Right lobe of liver (tissue), 6 donors: ENCODE results near the gene BIN1. TPM values are rescaled to one million over a fixed set of nuclear protein-coding genes. Genes with fewer than 3 reads are reported as not detected.

Experiments used
- ATAC-seq, 4 donors: fragments of 200-7000 bp; cut with Tn5 transposase; one replicate each; pipeline ENCODE4 v1.9.1; 2020; ENCODE audit warnings: mild to moderate bottlenecking in 4 of 4, moderate library complexity in 4 of 4
- DNase-seq, 3 donors: peaks; one replicate each; pipeline ENCODE4 v3.0.0-alpha.2; 2020
- H3K27ac ChIP-seq, 3 donors: fragments of 200-600 bp; one replicate each; pipeline ENCODE4 v1.8.0; 2022
- H3K27me3 ChIP-seq, 2 donors: fragments of 200-600 bp; one replicate each; pipeline ENCODE4 v1.8.0; 2022
- H3K36me3 ChIP-seq, 4 donors: fragments of 200-600 bp; sonication (generic) in 1 of 4; one replicate each; pipeline versions ENCODE4 v1.5.1 to v1.8.0; 2017 to 2022; ENCODE audit warnings: control low read depth in 1 of 4
- H3K4me1 ChIP-seq, 4 donors: fragments of 200-600 bp; sonication (generic) in 1 of 4; one replicate each; pipeline versions ENCODE4 v1.5.1 to v1.8.0; 2017 to 2022; ENCODE audit warnings: control low read depth in 1 of 4
- H3K4me3 ChIP-seq, 3 donors: fragments of 200-600 bp; one replicate each; pipeline ENCODE4 v1.8.0; 2022
- H3K9me3 ChIP-seq, 4 donors: fragments of 200-600 bp; sonication (generic) in 1 of 4; one replicate each; pipeline versions ENCODE4 v1.5.1 to v1.8.0; 2017 to 2022; ENCODE audit warnings: control low read depth in 1 of 4
- POLR2A ChIP-seq: fragments of 450-650 bp; IDR thresholded peaks from one replicate; pipeline ENCODE4 v1.6.1; 2017; ENCODE audit warnings: antibody characterized with exemption, mild to moderate bottlenecking
- WGBS: methylation state at CpG from one replicate; pipeline ENCODE4 v1.1.6; 2018; ENCODE audit warnings: low coverage, low lambda C conversion rate; ENCODE audit not compliant: insufficient coverage; ENCODE audit errors: missing lambda C conversion rate; 5-methylcytosine and 5-hydroxymethylcytosine counted together
- intact Hi-C, 2 donors: fragments of 100-400 bp; cut with DNase I; formaldehyde crosslinking; loops; one replicate each; pipeline versions ENCODE4 v1.11.2 to v1.14.1; 2022
- small RNA-seq, 2 experiments: library from RNA; depleted of rRNA; stranded (forward); fragments of <200 nt; gene quantifications; one replicate each; pipeline ENCODE3, GENCODE V24; 2016
- total RNA-seq, 6 experiments: library from RNA; depleted of rRNA in 2 of 6; stranded (reverse); fragments of >200 nt in 2 of 6; fragmentation: NEBNext Ultra II Directional in 3 of 6; extraction: Animal tissue kit (Norgen Biotek cat#: 25700) in 3 of 6; gene quantifications; one replicate each; pipeline versions ENCODE4 v1.1.0 to v1.2.4, GENCODE V29; 2016 to 2023
- TF ChIP-seq, protein P1 (sequence below), 4 donors: fragments of 200-600 bp in 3 of 4; fragments of 450-650 bp in 1 of 4; IDR thresholded peaks; one replicate each; pipeline versions ENCODE4 v1.5.1 to v1.8.0; 2016 to 2022; ENCODE audit warnings: antibody characterized with exemption in 4 of 4, mild to moderate bottlenecking in 2 of 4
- donor health status: DM: no; HTN: yes; CAD: no.
- donor health status: DM: no; HTN: no; CAD: no.
- donor health status: DM: no; HTN: no; CAD: no.
- donor health status: DM: no; HTN: yes; CAD: no.
- donor health status: DM: no; HTN: yes; CAD: no.

Gene BIN1
- total RNA-seq, 6 experiments from 2014 or later, result 20.4 to 30.8 (median 26.3) TPM

DNA sequence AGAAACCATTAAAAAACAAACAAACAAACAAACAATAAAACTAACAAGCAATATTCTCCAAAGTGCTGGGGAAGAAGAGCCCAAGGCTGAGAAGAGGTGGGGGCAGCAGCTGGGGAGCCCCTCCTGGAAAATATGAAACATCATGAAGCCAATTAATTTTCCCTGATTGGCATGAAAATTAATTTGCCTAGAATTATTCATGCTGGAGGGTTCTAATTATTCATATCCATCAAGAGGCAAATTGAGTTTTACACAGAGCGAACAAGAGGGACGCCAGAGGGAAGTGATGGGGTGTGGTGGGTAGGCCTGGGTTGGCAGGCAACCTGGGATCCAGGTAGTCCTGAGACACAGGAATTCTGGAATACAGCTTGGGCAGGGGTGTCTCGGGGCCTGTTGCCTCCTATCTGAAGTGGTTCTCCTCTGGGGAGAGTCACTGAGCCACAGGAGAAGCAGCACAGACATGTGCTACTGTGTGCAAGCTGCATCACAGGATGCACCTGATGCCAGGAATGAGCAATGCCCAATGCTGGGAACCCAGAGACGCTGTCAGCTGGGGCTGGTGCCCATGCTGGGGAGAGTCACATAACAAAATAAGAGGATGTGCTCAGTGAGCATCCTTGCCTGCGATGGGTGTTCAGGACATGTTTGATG is 107.7 kb downstream of the BIN1 start:
- Histone ChIP-seq H3K4me3 (no peak overlapping the region), H3K36me3 (no peaks in the 10 kb centered on the region), H3K27ac (no peak overlapping the region), H3K27me3 (no peaks in the 10 kb centered on the region), H3K9me3 (no peaks in the 10 kb centered on the region), H3K4me1 (peaks cover 0 to 29% (median 13%) of the 10 kb centered on the region in 4 donors)
- TF ChIP-seq POLR2A, result no peak
- 78% methylated on average over 4 of the region's 5 CpGs for WGBS
- DNase-seq (no peak), ATAC-seq (no peak)
- intact Hi-C loops, result no loop called here

DNA sequence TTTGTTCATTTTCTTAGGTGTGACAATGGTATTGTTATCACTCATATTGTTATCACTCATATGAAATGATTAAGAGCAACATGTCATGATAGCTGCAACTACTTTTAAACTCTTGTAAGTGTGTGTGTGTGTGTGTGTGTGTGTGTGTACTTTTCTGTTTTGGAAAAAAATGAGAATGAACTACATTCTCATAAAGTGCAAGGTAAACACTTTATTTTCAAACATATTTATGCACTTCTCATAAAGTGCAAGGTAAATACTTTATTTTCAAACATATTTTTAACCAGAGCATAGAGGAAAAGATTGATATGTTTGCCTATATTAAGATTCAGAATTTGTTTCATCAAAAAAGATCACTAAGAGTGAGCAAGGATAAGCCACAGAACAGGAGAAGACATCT is 108.5 kb downstream of the BIN1 start:
- Histone ChIP-seq H3K4me1 (peaks cover 0 to 29% (median 13%) of the 10 kb centered on the region in 4 donors), H3K27ac (no peak overlapping the region), H3K36me3 (no peaks in the 10 kb centered on the region), H3K27me3 (no peaks in the 10 kb centered on the region), H3K4me3 (no peak overlapping the region), H3K9me3 (no peaks in the 10 kb centered on the region)
- TF ChIP-seq, protein P1, sequence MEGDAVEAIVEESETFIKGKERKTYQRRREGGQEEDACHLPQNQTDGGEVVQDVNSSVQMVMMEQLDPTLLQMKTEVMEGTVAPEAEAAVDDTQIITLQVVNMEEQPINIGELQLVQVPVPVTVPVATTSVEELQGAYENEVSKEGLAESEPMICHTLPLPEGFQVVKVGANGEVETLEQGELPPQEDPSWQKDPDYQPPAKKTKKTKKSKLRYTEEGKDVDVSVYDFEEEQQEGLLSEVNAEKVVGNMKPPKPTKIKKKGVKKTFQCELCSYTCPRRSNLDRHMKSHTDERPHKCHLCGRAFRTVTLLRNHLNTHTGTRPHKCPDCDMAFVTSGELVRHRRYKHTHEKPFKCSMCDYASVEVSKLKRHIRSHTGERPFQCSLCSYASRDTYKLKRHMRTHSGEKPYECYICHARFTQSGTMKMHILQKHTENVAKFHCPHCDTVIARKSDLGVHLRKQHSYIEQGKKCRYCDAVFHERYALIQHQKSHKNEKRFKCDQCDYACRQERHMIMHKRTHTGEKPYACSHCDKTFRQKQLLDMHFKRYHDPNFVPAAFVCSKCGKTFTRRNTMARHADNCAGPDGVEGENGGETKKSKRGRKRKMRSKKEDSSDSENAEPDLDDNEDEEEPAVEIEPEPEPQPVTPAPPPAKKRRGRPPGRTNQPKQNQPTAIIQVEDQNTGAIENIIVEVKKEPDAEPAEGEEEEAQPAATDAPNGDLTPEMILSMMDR (IDR thresholded peaks at IDR 0.05), result no peak
- no peak for TF ChIP-seq POLR2A
- intact Hi-C loops, result no loop called here
- DNase-seq, result no peak
- no peak for ATAC-seq

Small RNA genes within 50 kb of the gene (small RNA-seq; reads per million reads assigned to genes)
- 0 reads per million in 2 experiments for gene RNU7-182P

Other genes starting within 250 kb of the BIN1 start
- gene TEX51, start 208.3 kb downstream of the BIN1 start, total RNA-seq, result under 1 TPM in 1 of 6 experiments, not detected in 5; 0.66 TPM
- gene CYP27C1, start 113.1 kb upstream of the BIN1 start, total RNA-seq, result under 1 TPM in 1 of 6 experiments, not detected in 5; 0.05 TPM
- 10 to 100 TPM; 13.5 to 17.3 (median 16.0) TPM for gene ERCC3, start 187.0 kb upstream of the BIN1 start, total RNA-seq